GM12878 (cell line): ENCODE data around the gene GVQW3. TPM values are rescaled to one million over a fixed set of nuclear protein-coding genes. Genes with fewer than 3 reads are reported as not detected.

Source experiments
- polyA plus RNA-seq, 11 experiments: library from polyadenylated mRNA; depleted of rRNA in 4 of 11; unstranded in 6 of 11; stranded (reverse) in 5 of 11; fragments of >200 nt; fragmentation: Nextera tagmentation in 4 of 11; fragmentation: Illumina TruSeq in 1 of 11; extraction: Ambion mirVana in 4 of 11; extraction: Trizol in 1 of 11; gene quantifications; 1 replicate in 1 of 11; 2 replicates in 10 of 11; pipeline versions ENCODE4 v1.2.1 to v1.2.3, GENCODE V29; 2011 to 2016; ENCODE audit warnings: inconsistent platforms in 2 of 11, missing spikeins in 2 of 11, low read depth in 1 of 11
- small RNA-seq: library from RNA; depleted of rRNA; stranded (forward); fragments of <200 nt; gene quantifications from one replicate; pipeline ENCODE3, GENCODE V24; 2014
- total RNA-seq, 4 experiments: library from RNA; depleted of rRNA in 3 of 4; stranded (reverse); fragments of >200 nt in 3 of 4; fragmentation: Illumina TruSeq in 1 of 4; extraction: Trizol in 1 of 4; gene quantifications; 2 replicates each; pipeline versions ENCODE4 v1.2.1 to v1.2.3, GENCODE V29; 2013 to 2021

Gene GVQW3
- total and polyA plus RNA-seq, 10 of the 15 experiments (the other 5 are each of a cell fraction or from before 2014, with no cell fraction given): 0.13 to 3.3 (median 1.7) TPM

Small RNA genes lying within 50 kb of the gene (small RNA-seq; reads per million reads assigned to genes)
- not detected for gene RF00019

Other genes with a start within 250 kb of the GVQW3 start
- not detected in 2 replicates for gene WNT11, start 174.8 kb upstream of the GVQW3 start, total RNA-seq (2014; rRNA removed)
- gene WNT11, start 174.8 kb upstream of the GVQW3 start, total RNA-seq (2014; rRNA removed; fragmentation: Illumina TruSeq; extraction: Trizol): not detected in 2 replicates
- gene WNT11, start 174.8 kb upstream of the GVQW3 start, total RNA-seq (2021): not detected in 2 replicates
- gene WNT11, start 174.8 kb upstream of the GVQW3 start, polyA plus RNA-seq (2011; rRNA removed): 0.05 TPM in 1 of 2 replicates, not detected in the other
- gene WNT11, start 174.8 kb upstream of the GVQW3 start, polyA plus RNA-seq (2014; fragmentation: Illumina TruSeq; extraction: Trizol): not detected in 2 replicates
- gene WNT11, start 174.8 kb upstream of the GVQW3 start, polyA plus RNA-seq (2014; fragmentation: Nextera tagmentation; extraction: Ambion mirVana): not detected
- gene WNT11, start 174.8 kb upstream of the GVQW3 start, polyA plus RNA-seq (2014; rRNA removed): 0.53 TPM in 1 of 2 replicates, not detected in the other
- gene WNT11, start 174.8 kb upstream of the GVQW3 start, polyA plus RNA-seq (2016; fragmentation: Nextera tagmentation; extraction: Ambion mirVana): under 1 TPM in 1 of 2 experiments, not detected in 1; 0.19 TPM
- 23.2 and 31.2 TPM in 2 replicates for gene THAP12, start 191 bp upstream of the GVQW3 start, total RNA-seq (2014; rRNA removed)
- 43.2 and 45.6 TPM in 2 replicates for gene THAP12, start 191 bp upstream of the GVQW3 start, total RNA-seq (2014; rRNA removed; fragmentation: Illumina TruSeq; extraction: Trizol)
- 25.7 and 27.2 TPM in 2 replicates for gene THAP12, start 191 bp upstream of the GVQW3 start, total RNA-seq (2021)
- gene THAP12, start 191 bp upstream of the GVQW3 start, polyA plus RNA-seq (2011; rRNA removed): 44.0 and 65.8 TPM in 2 replicates
- gene THAP12, start 191 bp upstream of the GVQW3 start, polyA plus RNA-seq (2014; fragmentation: Illumina TruSeq; extraction: Trizol): 45.0 and 54.8 TPM in 2 replicates
- gene THAP12, start 191 bp upstream of the GVQW3 start, polyA plus RNA-seq (2014; fragmentation: Nextera tagmentation; extraction: Ambion mirVana): 10 to 100 TPM; 12.6 to 15.0 TPM
- gene THAP12, start 191 bp upstream of the GVQW3 start, polyA plus RNA-seq (2014; rRNA removed): 19.7 and 21.4 TPM in 2 replicates
- gene THAP12, start 191 bp upstream of the GVQW3 start, polyA plus RNA-seq (2016; fragmentation: Nextera tagmentation; extraction: Ambion mirVana): 10 to 100 TPM; 13.3 to 17.1 TPM
- 14.7 and 18.0 TPM in 2 replicates for gene EMSY, start 63.7 kb downstream of the GVQW3 start, total RNA-seq (2014; rRNA removed)
- 12.7 and 16.5 TPM in 2 replicates for gene EMSY, start 63.7 kb downstream of the GVQW3 start, total RNA-seq (2014; rRNA removed; fragmentation: Illumina TruSeq; extraction: Trizol)
- gene EMSY, start 63.7 kb downstream of the GVQW3 start, total RNA-seq (2021): 14.3 and 17.5 TPM in 2 replicates
- gene EMSY, start 63.7 kb downstream of the GVQW3 start, polyA plus RNA-seq (2011; rRNA removed): 16.3 and 26.9 TPM in 2 replicates
- 13.6 and 16.3 TPM in 2 replicates for gene EMSY, start 63.7 kb downstream of the GVQW3 start, polyA plus RNA-seq (2014; fragmentation: Illumina TruSeq; extraction: Trizol)
- gene EMSY, start 63.7 kb downstream of the GVQW3 start, polyA plus RNA-seq (2014; fragmentation: Nextera tagmentation; extraction: Ambion mirVana): 1 to 10 TPM; 9.3 to 9.8 TPM
- gene EMSY, start 63.7 kb downstream of the GVQW3 start, polyA plus RNA-seq (2014; rRNA removed): 13.4 and 21.3 TPM in 2 replicates
- 10 to 100 TPM; 11.2 to 11.3 TPM for gene EMSY, start 63.7 kb downstream of the GVQW3 start, polyA plus RNA-seq (2016; fragmentation: Nextera tagmentation; extraction: Ambion mirVana)